Neutrophil (primary cell): Measurements from ENCODE around the gene FOXN4.

ENCODE experiments used
- H3K27ac ChIP-seq: fragments of 200-600 bp; sonication (generic); 2 replicates; pipeline ENCODE4 v1.5.1; 2016; ENCODE audit warnings: mild to moderate bottlenecking, moderate library complexity
- H3K27me3 ChIP-seq: fragments of 200-600 bp; sonication (generic); 2 replicates; pipeline ENCODE4 v1.6.0; 2016; ENCODE audit warnings: mild to moderate bottlenecking
- H3K36me3 ChIP-seq: fragments of 200-600 bp; sonication (generic); 2 replicates; pipeline ENCODE4 v1.5.1; 2017
- H3K4me1 ChIP-seq, 2 experiments: fragments of 200-600 bp in 1 of 2; sonication (generic) in 1 of 2; 1 replicate in 1 of 2; 2 replicates in 1 of 2; pipeline versions ENCODE4 v1.5.1 to v1.6.1; 2013 to 2016; ENCODE audit warnings: low read depth in 1 of 2, low read length in 1 of 2, mild to moderate bottlenecking in 1 of 2, moderate library complexity in 1 of 2; ENCODE audit not compliant: control insufficient read depth in 1 of 2, insufficient read depth in 1 of 2
- H3K4me3 ChIP-seq, 2 experiments: fragments of 200-600 bp in 1 of 2; sonication (generic) in 1 of 2; 1 replicate in 1 of 2; 2 replicates in 1 of 2; pipeline ENCODE4 v1.5.1; 2013 to 2016; ENCODE audit warnings: low read depth in 1 of 2, low read length in 1 of 2, mild to moderate bottlenecking in 1 of 2, moderate library complexity in 1 of 2
- H3K9me3 ChIP-seq: fragments of 200-600 bp; sonication (generic); 2 replicates; pipeline ENCODE4 v1.5.1; 2016
- TF ChIP-seq, protein P1 (sequence below): fragments of 200-600 bp; sonication (generic); IDR thresholded peaks from 2 replicates; pipeline ENCODE4 v1.5.1; 2016; ENCODE audit warnings: antibody characterized with exemption

FOXN4 gene

DNA sequence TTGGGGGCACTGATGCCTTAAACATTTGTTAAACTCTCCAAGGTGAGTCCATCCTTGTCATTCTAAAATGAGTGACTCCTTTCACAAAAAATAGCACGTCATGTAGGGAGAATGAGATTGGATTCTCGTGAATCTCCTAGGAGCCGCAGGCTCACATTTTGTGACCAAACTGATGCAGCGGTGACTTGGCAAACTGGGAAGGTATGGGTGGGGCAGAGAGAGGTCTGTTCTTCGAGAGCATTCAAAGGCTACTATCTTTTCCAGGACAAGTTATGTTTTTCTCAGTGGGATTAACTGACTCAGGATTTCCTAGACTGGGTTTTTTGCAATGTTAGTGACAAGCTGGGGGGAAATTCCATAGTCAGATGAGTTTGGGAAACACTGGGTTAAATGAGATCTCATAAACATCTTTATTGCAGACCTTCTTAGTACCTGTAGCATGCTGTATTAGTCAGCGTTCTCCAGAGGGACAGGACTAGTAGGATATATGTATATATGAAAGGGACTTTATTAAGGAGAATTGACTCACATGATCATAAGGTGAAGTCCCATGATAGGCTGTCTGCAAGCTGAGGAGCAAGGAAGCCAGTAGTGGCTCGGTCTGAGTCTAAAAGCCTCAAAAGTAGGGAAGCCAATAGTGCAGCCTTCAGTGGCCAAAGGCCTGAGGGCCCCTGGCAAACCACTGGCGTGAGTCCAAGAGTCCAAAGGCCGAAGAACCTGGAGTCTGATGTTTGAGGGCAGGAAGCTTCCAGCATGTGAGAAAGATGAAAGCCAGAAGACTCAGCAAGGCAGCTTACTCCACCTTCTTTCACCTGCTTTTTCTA is 61.0 kb downstream of the FOXN4 start:
- H3K9me3 ChIP-seq: no peaks in the 10 kb centered on the region
- TF ChIP-seq, protein P1, sequence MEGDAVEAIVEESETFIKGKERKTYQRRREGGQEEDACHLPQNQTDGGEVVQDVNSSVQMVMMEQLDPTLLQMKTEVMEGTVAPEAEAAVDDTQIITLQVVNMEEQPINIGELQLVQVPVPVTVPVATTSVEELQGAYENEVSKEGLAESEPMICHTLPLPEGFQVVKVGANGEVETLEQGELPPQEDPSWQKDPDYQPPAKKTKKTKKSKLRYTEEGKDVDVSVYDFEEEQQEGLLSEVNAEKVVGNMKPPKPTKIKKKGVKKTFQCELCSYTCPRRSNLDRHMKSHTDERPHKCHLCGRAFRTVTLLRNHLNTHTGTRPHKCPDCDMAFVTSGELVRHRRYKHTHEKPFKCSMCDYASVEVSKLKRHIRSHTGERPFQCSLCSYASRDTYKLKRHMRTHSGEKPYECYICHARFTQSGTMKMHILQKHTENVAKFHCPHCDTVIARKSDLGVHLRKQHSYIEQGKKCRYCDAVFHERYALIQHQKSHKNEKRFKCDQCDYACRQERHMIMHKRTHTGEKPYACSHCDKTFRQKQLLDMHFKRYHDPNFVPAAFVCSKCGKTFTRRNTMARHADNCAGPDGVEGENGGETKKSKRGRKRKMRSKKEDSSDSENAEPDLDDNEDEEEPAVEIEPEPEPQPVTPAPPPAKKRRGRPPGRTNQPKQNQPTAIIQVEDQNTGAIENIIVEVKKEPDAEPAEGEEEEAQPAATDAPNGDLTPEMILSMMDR: no peak
- no peak overlapping the region for H3K27ac ChIP-seq
- H3K4me1 ChIP-seq: peaks cover 19 to 23% of the 10 kb centered on the region in 2 experiments
- no peaks in the 10 kb centered on the region for H3K27me3 ChIP-seq
- no peak overlapping the region for H3K4me3 ChIP-seq
- H3K36me3 ChIP-seq: peaks cover 4% of the 10 kb centered on the region

DNA sequence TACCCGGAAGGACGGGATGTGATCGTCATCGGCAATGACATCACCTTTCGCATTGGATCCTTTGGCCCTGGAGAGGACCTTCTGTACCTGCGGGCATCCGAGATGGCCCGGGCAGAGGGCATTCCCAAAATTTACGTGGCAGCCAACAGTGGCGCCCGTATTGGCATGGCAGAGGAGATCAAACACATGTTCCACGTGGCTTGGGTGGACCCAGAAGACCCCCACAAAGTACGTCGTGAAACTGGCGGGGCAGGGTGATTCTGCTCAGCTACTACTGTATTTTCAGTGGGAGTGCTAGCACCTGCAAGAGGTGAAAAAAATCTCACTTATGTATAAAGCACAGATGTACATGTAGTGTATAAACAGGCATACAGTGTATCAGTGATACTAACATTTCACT is 62.9 kb downstream of the FOXN4 start:
- Histone ChIP-seq H3K27me3 (no peaks in the 10 kb centered on the region), H3K36me3 (peaks cover 22% of the 10 kb centered on the region), H3K4me3 (no peak overlapping the region), H3K4me1 (peaks cover 19 to 23% of the 10 kb centered on the region in 2 experiments), H3K9me3 (no peaks in the 10 kb centered on the region), H3K27ac (no peak overlapping the region)
- TF ChIP-seq, protein P1: no peak

GRCh38 chr12:109244073-109244472 is 65.0 kb downstream of the FOXN4 start:
- Histone ChIP-seq H3K9me3 (no peaks in the 10 kb centered on the region), H3K27ac (no peak overlapping the region), H3K36me3 (peaks cover 37% of the 10 kb centered on the region), H3K4me1 (peaks cover 10 to 15% of the 10 kb centered on the region in 2 experiments), H3K27me3 (no peaks in the 10 kb centered on the region), H3K4me3 (no peak overlapping the region)
- TF ChIP-seq, protein P1: no peak

- H3K4me3 ChIP-seq: no peak overlapping the region
- H3K27ac ChIP-seq: no peak overlapping the region
- TF ChIP-seq, protein P1: no peak
- H3K27me3 ChIP-seq: no peaks in the 10 kb centered on the region
- peaks cover 7 to 8% of the 10 kb centered on the region in 2 experiments for H3K4me1 ChIP-seq
- H3K9me3 ChIP-seq: no peaks in the 10 kb centered on the region
- peaks cover 48% of the 10 kb centered on the region for H3K36me3 ChIP-seq
Observed at GRCh38 chr12:109241936-109242335, 67.1 kb downstream of the FOXN4 start.

DNA sequence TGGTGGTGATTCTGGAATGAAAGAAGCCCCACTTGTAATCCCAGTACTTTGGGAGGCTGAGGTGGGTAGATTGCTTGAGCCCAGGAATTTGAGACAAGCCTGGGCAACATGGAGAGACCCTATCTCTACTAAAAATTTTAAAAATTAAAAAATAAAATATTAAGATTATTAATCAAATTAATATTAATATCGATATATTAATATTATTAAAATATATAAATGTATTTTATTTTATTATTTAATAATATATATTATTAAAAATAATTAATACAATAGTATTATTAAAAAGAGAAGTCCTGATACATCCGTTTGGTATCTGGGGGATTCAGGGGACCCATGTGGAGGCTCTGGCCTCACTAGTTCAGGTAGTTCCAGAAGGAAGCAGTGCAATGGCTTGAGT is 68.7 kb downstream of the FOXN4 start:
- Histone ChIP-seq H3K9me3 (no peaks in the 10 kb centered on the region), H3K4me1 (peaks cover 3 to 4% of the 10 kb centered on the region in 2 experiments)
- TF ChIP-seq, protein P1: no peak

More for the DNA sequence above, 68.7 kb downstream of the FOXN4 start:
- Histone ChIP-seq H3K36me3 (peaks cover 50% of the 10 kb centered on the region), H3K27ac (no peak overlapping the region), H3K4me3 (no peak overlapping the region), H3K27me3 (no peaks in the 10 kb centered on the region)
